Neural progenitor cell (in vitro differentiated cells): Measurements from ENCODE around the gene TRIM41. TPM values are rescaled to one million over a fixed set of nuclear protein-coding genes. Genes with fewer than 3 reads are reported as not detected.

Source experiments
- DNase-seq: peaks from one replicate; pipeline ENCODE4 v3.0.0-alpha.2; 2016; ENCODE audit warnings: low spot score
- H2AFZ ChIP-seq: fragments of 200-600 bp; sonication (generic); replicated peaks from 2 replicates; pipeline ENCODE4 v1.6.1; 2016; ENCODE audit warnings: antibody characterized with exemption
- H3F3A ChIP-seq: fragments of 200-600 bp; sonication (generic); 2 replicates; pipeline ENCODE4 v1.6.1; 2016; ENCODE audit warnings: antibody characterized with exemption, low read depth
- H3K27ac ChIP-seq: fragments of 200-600 bp; sonication (generic); 2 replicates; pipeline ENCODE4 v1.5.1; 2016; ENCODE audit warnings: mild to moderate bottlenecking
- H3K27me3 ChIP-seq: fragments of 200-600 bp; sonication (generic); 2 replicates; pipeline ENCODE4 v1.6.1; 2016; ENCODE audit warnings: mild to moderate bottlenecking, moderate library complexity
- H3K36me3 ChIP-seq: fragments of 200-600 bp; sonication (generic); 2 replicates; pipeline ENCODE4 v1.5.1; 2016
- H3K4me1 ChIP-seq: fragments of 200-600 bp; sonication (generic); 2 replicates; pipeline ENCODE4 v1.6.1; 2016; ENCODE audit warnings: mixed run types
- H3K4me2 ChIP-seq: fragments of 200-600 bp; sonication (generic); 2 replicates; pipeline ENCODE4 v1.6.1; 2016
- H3K4me3 ChIP-seq: fragments of 200-600 bp; sonication (generic); 2 replicates; pipeline ENCODE4 v1.5.1; 2016
- H3K79me2 ChIP-seq: fragments of 200-600 bp; sonication (generic); 2 replicates; pipeline ENCODE4 v1.6.1; 2016; ENCODE audit warnings: low read depth
- H3K9ac ChIP-seq: fragments of 200-600 bp; sonication (generic); 2 replicates; pipeline ENCODE4 v1.6.1; 2016
- H3K9me3 ChIP-seq: fragments of 200-600 bp; sonication (generic); 2 replicates; pipeline ENCODE4 v1.5.1; 2016; ENCODE audit warnings: low read depth
- H4K20me1 ChIP-seq: fragments of 200-600 bp; sonication (generic); 2 replicates; pipeline ENCODE4 v1.6.1; 2016; ENCODE audit warnings: low read depth
- H3K27ac Mint-ChIP-seq: 3 replicates; pipeline ENCODE4 v1.8.0; 2021; ENCODE audit warnings: mixed read lengths
- H3K27me3 Mint-ChIP-seq: 2 replicates; pipeline ENCODE4 v1.8.0; 2022; ENCODE audit warnings: low read depth, mild to moderate bottlenecking, inconsistent platforms, moderate library complexity, mixed read lengths; ENCODE audit not compliant: insufficient read depth
- H3K36me3 Mint-ChIP-seq: 3 replicates; pipeline ENCODE4 v1.8.0; 2021; ENCODE audit warnings: mixed read lengths
- H3K4me1 Mint-ChIP-seq: 3 replicates; pipeline ENCODE4 v1.8.0; 2021; ENCODE audit warnings: mixed read lengths
- H3K4me3 Mint-ChIP-seq: 3 replicates; pipeline ENCODE4 v1.8.0; 2021; ENCODE audit warnings: mild to moderate bottlenecking, moderate library complexity, mixed read lengths
- H3K9me3 Mint-ChIP-seq: 3 replicates; pipeline ENCODE4 v1.8.0; 2020; ENCODE audit warnings: mixed read lengths
- EZH2 ChIP-seq: fragments of 200-600 bp; sonication (generic); IDR thresholded peaks from 2 replicates; pipeline ENCODE4 v1.6.1; 2017; ENCODE audit warnings: antibody characterized with exemption, mild to moderate bottlenecking, moderate library complexity
- EZH2phosphoT487 ChIP-seq: fragments of 200-600 bp; sonication (generic); IDR thresholded peaks from 2 replicates; pipeline ENCODE4 v1.6.1; 2017; ENCODE audit warnings: antibody characterized with exemption
- total RNA-seq: library from RNA; depleted of rRNA; stranded (reverse); fragments of >200 nt; gene quantifications from 2 replicates; pipeline ENCODE4 v1.2.3, GENCODE V29; 2015; ENCODE audit warnings: low replicate concordance
- TF ChIP-seq, protein P1 (sequence below): fragments of 200-600 bp; sonication (generic); IDR thresholded peaks from 2 replicates; pipeline ENCODE4 v1.5.1; 2017; ENCODE audit warnings: antibody characterized with exemption, mild to moderate bottlenecking

Gene TRIM41
- total RNA-seq, 1 donor from 2014 or later, result 8.1 TPM

- peak; percentile 83 for DNase-seq
- H3K27me3 ChIP-seq, result peaks cover 53% of the 10 kb centered on the region
- peak overlapping the region; percentile 61 for H3K4me3 ChIP-seq
- no peak overlapping the region for H3K27ac ChIP-seq
- H3K27me3 Mint-ChIP-seq, result peaks cover 37% of the 10 kb centered on the region
- H3K27ac Mint-ChIP-seq, result no peak overlapping the region
- H3K4me1 Mint-ChIP-seq, result peaks cover 26% of the 10 kb centered on the region
- H3K36me3 Mint-ChIP-seq, result peaks cover 8% of the 10 kb centered on the region
- peaks cover 60% of the 10 kb centered on the region for H3F3A ChIP-seq
- H3K9me3 Mint-ChIP-seq, result peaks cover 14% of the 10 kb centered on the region
- no peaks in the 10 kb centered on the region for H3K9me3 ChIP-seq
- no peak overlapping the region for H3K9ac ChIP-seq
- H3K4me3 Mint-ChIP-seq, result peak overlapping the region; percentile 92
- H2AFZ ChIP-seq, result peak overlapping the region; percentile 55
- no peaks in the 10 kb centered on the region for H3K79me2 ChIP-seq
- H3K36me3 ChIP-seq, result no peaks in the 10 kb centered on the region
- H3K4me1 ChIP-seq, result no peaks in the 10 kb centered on the region
- H4K20me1 ChIP-seq, result peaks cover 4% of the 10 kb centered on the region
- peak overlapping the region; percentile 77 for H3K4me2 ChIP-seq
- TF ChIP-seq, protein P1, sequence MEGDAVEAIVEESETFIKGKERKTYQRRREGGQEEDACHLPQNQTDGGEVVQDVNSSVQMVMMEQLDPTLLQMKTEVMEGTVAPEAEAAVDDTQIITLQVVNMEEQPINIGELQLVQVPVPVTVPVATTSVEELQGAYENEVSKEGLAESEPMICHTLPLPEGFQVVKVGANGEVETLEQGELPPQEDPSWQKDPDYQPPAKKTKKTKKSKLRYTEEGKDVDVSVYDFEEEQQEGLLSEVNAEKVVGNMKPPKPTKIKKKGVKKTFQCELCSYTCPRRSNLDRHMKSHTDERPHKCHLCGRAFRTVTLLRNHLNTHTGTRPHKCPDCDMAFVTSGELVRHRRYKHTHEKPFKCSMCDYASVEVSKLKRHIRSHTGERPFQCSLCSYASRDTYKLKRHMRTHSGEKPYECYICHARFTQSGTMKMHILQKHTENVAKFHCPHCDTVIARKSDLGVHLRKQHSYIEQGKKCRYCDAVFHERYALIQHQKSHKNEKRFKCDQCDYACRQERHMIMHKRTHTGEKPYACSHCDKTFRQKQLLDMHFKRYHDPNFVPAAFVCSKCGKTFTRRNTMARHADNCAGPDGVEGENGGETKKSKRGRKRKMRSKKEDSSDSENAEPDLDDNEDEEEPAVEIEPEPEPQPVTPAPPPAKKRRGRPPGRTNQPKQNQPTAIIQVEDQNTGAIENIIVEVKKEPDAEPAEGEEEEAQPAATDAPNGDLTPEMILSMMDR, result peak; percentile 30
- TF ChIP-seq EZH2phosphoT487, result no peak
- no peak for TF ChIP-seq EZH2
Observed at GRCh38 chr5:181217111-181217802, 5.8 kb upstream of the TRIM41 start.

DNA sequence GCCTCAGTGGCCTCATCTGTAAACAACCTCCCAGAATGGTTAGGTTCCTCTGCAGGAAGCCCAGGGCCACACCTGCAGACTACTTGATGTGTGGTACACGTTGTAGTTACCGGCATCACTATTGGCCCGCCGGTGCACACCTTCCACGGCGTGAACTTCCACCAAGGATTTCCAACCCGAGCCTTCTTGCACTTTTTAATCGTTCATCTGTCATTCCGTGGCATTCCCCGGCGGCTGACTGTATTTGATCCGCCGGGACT is 5.3 kb upstream of the TRIM41 start:
- H3K79me2 ChIP-seq, result no peaks in the 10 kb centered on the region
- H3K4me1 ChIP-seq, result no peaks in the 10 kb centered on the region
- peaks cover 4% of the 10 kb centered on the region for H4K20me1 ChIP-seq
- no peak for DNase-seq
- H3K9me3 ChIP-seq, result no peaks in the 10 kb centered on the region
- no peak overlapping the region for H3K9ac ChIP-seq
- TF ChIP-seq, protein P1, result no peak
- TF ChIP-seq EZH2, result no peak
- no peak for TF ChIP-seq EZH2phosphoT487
- H3K4me3 ChIP-seq, result peak overlapping the region; percentile 61
- H3K4me1 Mint-ChIP-seq, result peaks cover 29% of the 10 kb centered on the region
- peaks cover 65% of the 10 kb centered on the region for H3F3A ChIP-seq
- peaks cover 16% of the 10 kb centered on the region for H3K9me3 Mint-ChIP-seq
- peak overlapping the region; percentile 55 for H2AFZ ChIP-seq
- peaks cover 42% of the 10 kb centered on the region for H3K27me3 Mint-ChIP-seq
- H3K36me3 ChIP-seq, result no peaks in the 10 kb centered on the region
- H3K27me3 ChIP-seq, result peaks cover 48% of the 10 kb centered on the region
- no peak overlapping the region for H3K27ac Mint-ChIP-seq
- peak overlapping the region; percentile 92 for H3K4me3 Mint-ChIP-seq
- peak overlapping the region; percentile 77 for H3K4me2 ChIP-seq
- peaks cover 9% of the 10 kb centered on the region for H3K36me3 Mint-ChIP-seq
- H3K27ac ChIP-seq, result no peak overlapping the region

DNA sequence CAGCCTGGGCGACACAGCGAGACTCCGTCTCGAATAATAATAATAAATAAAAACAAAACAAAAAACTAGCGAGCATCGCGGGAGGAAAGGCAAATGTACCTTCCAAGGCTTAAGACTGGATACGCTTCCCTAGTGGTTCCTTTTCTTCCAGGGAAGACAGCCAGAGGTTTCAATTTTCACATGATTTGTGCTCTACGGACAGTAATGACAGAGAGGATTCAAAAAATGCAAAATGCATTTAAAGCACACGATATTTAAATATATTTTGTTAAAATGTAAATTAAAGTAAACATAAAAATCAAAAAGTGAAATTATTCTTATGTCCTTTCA is 4.3 kb upstream of the TRIM41 start:
- H3K79me2 ChIP-seq, result no peaks in the 10 kb centered on the region
- H3K27me3 ChIP-seq, result peaks cover 38% of the 10 kb centered on the region
- H2AFZ ChIP-seq, result peak overlapping the region; percentile 70
- H3K4me1 ChIP-seq, result no peaks in the 10 kb centered on the region
- DNase-seq, result no peak
- Mint-ChIP-seq H3K4me3 (peak overlapping the region; percentile 92), H3K9me3 (peaks cover 16% of the 10 kb centered on the region), H3K27me3 (peaks cover 44% of the 10 kb centered on the region), H3K27ac (no peak overlapping the region), H3K4me1 (peaks cover 31% of the 10 kb centered on the region), H3K36me3 (peaks cover 9% of the 10 kb centered on the region)
- TF ChIP-seq, protein P1, result no peak
- TF ChIP-seq EZH2, result no peak
- TF ChIP-seq EZH2phosphoT487, result no peak
- no peaks in the 10 kb centered on the region for H3K36me3 ChIP-seq
- H3F3A ChIP-seq, result peaks cover 75% of the 10 kb centered on the region
- H3K4me2 ChIP-seq, result peak overlapping the region; percentile 77
- H3K9me3 ChIP-seq, result no peaks in the 10 kb centered on the region
- H3K27ac ChIP-seq, result no peak overlapping the region
- no peak overlapping the region for H3K9ac ChIP-seq
- H4K20me1 ChIP-seq, result peaks cover 4% of the 10 kb centered on the region
- peak overlapping the region; percentile 61 for H3K4me3 ChIP-seq
